ENCODE data around the gene RHCE.
A peak's percentile ranks its signal among the peaks of the same experiment; 100 is the strongest.
"Not testable (repeated sequence)": the region's sequence is repeated elsewhere in the genome, so short reads cannot be mapped to it uniquely, and the experiment has no call there.

RHCE gene

GRCh38 chr1:25338986-25339385 lies 81.6 kb downstream of the RHCE start:
- DNase-seq, result no peak

DNA sequence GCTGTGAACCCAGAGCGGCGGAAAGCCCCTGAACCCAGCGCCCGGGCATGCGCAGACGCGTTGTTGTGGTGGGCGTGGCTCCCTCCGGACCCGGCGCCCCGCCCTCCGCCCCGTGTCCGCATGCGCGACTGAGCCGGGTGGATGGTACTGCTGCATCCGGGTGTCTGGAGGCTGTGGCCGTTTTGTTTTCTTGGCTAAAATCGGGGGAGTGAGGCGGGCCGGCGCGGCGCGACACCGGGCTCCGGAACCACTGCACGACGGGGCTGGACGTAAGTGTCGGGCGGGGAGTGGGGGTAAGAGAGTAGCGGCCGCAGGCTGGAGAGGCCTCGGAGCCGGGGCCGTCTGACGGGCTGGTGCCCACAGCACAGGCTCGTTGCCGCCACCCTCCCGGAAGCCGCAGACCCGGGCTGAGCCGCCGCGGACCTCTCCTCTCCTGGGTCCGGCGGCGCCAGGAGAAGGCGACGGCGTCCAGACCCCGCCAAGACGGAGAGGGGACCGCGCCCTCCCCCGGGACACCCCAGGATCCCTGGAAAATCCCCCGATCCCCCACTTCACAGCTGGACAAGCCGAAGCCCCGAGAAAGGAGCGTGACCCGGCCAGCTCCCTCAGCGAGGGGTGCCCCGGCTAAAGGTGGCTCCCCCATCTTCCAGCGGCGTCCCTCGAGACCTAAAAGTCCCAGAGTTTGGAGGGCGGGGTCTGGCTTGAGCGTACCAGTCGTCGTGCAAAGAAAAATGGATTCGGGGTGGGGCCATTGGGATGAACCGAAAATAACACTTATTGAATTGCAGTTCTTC lies 82.2 kb downstream of the RHCE start, which contains the start of gene TMEM50A:
Gene TMEM50A (plus strand): TSS at position 147 of the 794 bp plus-strand sequence. CDS start 2,153 bp downstream, outside the sequence.
- DNase-seq, result peak; percentile 92

DNA sequence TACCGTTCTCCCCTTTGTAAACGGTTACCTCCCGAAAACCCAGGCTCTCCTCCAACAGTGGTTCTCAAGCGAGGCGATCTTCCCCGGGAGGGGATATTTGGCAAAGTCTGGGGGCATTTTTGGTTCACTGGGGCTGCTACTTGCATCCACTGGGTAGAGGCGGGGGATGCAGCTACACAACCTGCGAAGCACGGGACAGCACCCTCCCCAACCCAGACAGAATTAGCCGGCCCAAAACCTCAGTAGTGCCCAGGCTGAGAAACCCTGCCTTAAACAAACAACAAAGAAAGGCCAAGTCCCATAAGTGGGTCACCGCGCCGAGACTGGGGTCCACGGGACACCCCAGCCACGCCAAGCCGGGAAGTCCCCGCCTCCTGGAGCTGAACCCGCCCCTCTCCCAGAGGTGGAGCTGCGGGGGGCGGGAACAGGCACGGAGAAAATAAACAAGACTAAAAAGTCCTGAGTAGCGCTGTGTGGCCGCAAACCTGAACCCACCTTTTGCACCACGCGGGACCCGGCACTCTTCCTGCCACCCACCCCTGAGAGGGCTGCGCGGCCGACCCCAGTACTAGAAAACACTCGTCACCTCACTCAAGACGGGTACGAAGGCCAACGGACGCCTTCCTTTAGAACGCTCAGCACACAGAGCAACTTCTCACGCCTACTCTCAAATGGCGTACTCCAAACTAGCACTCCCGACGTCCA lies 83.0 kb downstream of the RHCE start:
- not testable (repeated sequence) for DNase-seq

DNA sequence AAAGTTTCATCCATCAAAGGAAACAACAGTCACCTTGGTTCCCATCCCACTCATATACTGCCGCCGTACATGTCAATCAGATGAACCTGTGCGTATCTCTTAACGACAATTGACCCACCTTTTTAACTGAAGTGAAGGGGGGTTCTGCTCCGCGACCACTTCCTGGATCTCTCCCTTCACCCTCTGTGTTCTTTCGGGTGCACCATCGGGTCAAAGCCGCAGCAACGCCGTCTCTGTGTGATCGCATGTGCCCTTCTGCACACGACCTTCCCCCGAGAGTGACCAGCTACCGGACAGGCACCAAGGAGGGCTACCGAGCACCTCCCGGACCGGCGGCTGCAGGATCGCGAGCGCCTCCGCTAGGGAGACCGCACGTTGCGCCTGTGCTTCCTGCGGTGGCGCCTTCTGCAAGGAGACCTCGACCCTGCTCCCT lies 83.7 kb downstream of the RHCE start:
- peak; percentile 35 for DNase-seq

- peak; percentile 39 for DNase-seq
Observed at GRCh38 chr1:25329950-25330349, 90.7 kb downstream of the RHCE start.

DNA sequence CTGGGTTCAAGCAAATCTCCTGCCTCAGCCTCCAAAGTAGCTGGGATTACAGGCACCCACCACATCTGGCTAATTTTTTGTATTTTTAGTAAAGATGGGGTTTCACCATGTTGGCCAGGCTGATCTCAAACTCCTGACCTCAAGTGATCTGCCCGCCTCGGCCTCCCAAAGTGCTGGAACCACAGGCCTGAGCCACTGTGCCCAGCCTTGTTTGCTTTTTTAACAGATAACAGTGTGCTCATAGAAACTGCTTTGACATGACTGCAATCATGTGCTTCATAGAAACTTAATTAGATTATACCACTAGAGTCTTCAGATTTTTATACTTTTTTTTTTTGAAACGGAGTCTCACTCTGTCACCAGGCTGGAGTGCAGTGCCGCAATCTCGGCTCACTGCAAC lies 91.3 kb downstream of the RHCE start:
- not testable (repeated sequence) for DNase-seq

GRCh38 chr1:25328791-25329185 lies 91.8 kb downstream of the RHCE start:
- not testable (repeated sequence) for DNase-seq

DNA sequence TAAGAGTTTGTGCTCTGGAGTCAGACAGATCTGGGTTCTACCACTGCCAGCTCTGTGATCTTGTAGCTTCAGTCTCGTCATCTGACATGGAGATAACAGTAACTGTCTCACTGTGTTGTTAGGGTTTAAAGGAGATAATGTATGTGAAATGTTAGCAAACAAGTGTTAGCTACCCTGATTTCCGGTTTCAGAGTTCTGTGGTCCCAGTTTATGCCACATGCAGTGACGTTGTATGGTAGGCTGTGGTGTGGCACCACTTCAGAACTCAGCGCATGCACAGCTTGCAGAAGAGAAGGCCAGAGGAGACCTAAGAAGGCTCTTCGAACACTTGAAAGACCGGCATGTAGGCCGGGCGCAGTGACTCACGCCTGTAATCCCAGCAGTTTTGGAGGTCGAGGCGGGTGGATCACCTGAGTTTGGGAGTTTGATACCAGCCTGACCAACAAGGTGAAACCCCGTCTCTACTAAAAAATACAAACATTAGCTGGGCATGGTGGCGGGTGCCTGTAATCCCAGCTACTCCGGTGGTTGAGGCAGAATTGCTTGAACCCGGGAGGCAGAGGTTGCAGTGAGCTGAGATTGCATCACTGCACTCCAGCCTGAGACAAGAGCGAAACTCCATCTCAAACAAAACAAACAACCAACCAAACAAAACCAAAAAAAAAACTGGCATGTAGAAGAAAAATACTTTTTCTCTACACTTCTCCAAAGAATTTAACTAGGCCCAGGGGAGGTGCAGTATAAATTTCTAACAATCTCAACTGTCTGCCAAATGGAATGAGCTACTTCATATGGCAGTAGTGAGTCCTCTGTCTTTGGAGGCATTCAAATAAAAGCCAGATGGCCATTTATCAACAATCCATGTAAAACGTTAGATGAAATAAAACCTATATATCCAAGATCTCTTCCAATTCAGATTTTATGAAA lies 92.5 kb downstream of the RHCE start:
- DNase-seq, result not testable (repeated sequence)

DNA sequence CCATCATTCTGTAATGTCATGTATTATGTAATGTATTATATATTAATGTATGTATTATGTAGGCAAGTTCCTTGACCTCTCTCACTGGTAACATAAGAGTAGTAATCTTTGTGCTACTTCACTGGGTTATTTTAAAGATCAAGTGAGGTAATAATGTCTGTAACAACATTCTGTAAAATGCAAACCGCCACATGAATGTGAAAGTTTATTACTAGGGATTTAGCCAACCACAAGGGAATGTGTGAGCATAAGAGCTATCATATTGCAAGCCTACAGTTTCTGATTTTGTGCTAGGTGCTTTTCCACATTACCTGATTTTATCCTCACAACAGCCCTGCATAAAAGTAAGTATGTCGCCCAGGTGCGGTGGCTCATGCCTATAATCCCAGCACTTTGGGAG lies 96.2 kb downstream of the RHCE start:
- not testable (repeated sequence) for DNase-seq

- peak; percentile 51 for DNase-seq
Observed at GRCh38 chr1:25322127-25322526, 98.5 kb downstream of the RHCE start.

DNA sequence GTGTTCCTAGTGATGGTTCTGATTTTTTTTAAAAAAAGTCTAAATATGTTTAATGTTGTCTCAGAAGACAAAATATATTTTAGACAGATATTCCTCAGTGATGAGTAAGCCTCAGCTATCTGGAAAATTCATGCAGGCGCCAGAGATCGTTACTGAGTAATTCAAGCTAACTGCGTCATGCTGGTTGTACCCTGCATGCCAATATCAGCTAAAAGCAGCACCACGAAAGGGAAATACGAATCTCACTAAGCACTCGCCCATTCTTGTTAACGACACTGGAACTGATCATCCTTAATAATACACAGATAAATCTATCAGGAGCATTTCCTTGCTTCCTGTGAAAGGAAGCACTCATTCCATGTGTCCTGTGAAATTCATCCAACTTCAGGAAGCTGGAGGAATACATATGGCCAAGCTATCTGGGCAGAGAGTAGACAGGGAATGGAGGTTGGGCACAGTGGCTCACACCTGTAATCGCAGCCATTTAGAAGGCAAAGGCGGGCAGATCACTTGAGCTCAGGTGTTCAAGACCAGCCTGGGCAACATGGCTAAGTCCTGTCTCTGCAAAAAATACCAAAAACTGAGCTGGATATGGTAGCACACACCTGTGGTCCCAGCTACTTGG lies 100.2 kb downstream of the RHCE start:
- DNase-seq, result peak; percentile 40

DNA sequence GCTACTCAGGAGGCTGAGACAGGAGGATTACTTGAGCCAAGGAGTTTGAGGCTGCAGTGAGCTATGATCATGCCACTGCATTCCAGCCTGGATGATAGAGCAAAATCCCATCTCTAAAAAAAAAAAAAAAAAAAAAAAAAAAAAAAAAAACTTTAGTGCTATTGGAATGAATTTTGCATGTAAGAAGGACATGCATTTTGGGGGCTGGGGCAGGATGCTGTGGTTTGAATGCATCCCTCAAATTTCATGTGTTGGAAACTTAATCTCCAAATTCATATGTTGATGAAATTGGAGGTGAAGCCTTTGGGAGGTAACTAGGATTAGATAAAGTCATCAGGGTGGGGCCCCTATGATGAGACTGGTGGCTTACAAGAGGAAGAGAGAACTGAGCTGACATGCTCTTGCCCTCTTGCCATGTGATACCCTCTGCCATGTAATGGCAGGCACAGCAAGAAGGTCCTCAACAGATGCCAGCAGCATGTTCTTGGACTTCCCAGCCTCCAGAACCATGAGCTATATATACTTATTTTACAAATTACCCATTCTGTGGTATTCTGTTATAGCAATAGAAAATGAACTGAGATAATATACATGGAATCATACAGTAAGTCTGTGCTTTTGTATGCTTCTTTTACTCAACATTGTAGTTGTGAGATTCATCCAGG lies 107.7 kb downstream of the RHCE start:
- peak; percentile 23 for DNase-seq
